Activated T-helper 1 cell treated with Interleukin-2 at 50 U/mL for 16 hours (primary cell): ENCODE results near the gene INS.
"Not testable (repeated sequence)": the region's sequence is repeated elsewhere in the genome, so short reads cannot be mapped to it uniquely, and the experiment has no call there.

Experiments used
- DNase-seq: peaks from one replicate; pipeline ENCODE4 v3.0.0-alpha.2; 2020; ENCODE audit warnings: low read depth

INS gene

GRCh38 chr11:2131371-2132236 is 29.4 kb downstream of the INS start:
- DNase-seq, result no peak

DNA sequence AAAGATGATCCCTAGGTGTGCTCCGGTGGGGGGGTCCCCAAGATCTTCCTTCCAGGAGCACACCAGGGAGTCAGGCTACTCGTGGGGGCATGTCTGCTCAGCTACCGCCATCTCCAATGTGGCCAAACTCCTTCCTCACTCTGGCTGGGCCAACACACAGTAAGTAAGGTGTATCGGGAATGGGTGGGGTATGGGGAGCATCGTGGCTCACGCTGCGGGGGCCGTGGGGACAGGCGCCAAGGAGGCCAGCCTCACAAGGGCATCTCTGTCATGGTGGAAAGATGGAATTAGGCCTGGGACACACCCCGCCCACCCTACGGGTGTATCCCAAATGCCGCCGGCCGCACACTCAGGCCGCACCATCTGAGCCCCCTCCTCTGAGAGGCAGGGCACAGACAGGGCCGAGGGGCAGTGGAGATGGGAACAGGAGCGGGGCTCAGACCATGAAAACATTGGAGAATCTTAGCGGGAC is 30.1 kb downstream of the INS start:
- no peak for DNase-seq

GRCh38 chr11:2129699-2130366 is 31.2 kb downstream of the INS start:
- DNase-seq, result no peak

- DNase-seq, result no peak
Measured at GRCh38 chr11:2129308-2129698, 31.7 kb downstream of the INS start.

- no peak for DNase-seq
Measured at GRCh38 chr11:2128511-2129307, 32.3 kb downstream of the INS start.

- DNase-seq, result no peak
Measured at GRCh38 chr11:2128130-2128510, 32.9 kb downstream of the INS start.

DNA sequence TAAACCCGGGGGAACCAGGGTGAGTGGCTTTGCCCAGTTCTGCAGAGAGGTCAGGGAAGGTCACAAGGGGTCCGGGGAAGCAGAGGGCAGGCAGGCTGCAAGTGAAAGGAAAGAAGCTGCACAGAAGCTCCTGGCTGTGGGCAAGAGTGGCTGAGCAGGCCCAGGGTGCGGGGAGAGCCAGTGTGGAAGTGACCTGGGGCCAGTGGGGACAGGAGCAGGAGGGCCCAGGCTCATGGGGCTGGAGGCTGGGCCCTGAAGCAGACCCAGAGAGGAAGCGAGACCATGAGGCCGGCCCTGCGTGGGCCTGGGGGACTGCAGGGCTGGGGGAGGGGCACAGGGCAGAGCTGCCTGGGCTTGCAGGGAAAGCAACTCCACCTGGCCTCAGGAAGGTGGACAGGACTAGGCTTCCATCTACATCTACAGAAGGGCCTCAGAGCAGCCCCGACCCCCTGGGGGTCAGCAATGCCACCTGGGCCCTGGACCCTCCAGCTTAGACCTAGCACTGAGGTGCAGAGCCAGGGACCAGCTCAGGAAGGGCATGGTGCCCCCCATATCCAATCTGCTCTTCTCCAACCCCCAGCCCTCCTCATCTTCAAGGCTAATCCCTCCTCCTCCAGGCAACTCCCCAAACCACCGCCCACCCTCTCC is 33.4 kb downstream of the INS start:
- no peak for DNase-seq

DNA sequence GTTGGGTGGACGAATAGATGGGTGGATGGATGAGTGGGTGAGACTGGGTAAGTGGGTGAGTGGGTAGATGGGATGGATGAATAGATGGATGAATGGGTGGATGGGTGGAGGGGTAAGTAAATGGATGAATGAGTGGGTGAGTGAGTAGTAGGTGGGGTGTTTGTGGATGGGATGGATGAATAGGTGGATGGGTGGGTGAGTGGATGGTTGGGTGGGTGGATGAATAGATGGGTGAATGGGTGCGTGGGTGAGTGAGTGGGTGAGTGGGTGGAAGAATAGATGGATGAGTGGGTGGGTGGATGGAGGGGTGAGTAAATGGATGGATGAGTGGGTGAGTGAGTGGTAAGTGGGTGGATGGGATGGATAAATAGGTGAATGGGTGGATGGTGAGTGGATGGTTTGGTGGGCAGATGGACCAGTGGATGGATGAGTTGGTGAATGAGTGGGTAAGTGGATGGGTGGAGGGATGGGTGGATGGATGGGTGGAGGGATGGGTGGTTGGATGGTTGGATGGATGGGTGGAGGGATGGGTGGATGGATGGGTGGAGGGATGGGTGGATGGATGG is 34.4 kb downstream of the INS start:
- DNase-seq, result no peak

DNA sequence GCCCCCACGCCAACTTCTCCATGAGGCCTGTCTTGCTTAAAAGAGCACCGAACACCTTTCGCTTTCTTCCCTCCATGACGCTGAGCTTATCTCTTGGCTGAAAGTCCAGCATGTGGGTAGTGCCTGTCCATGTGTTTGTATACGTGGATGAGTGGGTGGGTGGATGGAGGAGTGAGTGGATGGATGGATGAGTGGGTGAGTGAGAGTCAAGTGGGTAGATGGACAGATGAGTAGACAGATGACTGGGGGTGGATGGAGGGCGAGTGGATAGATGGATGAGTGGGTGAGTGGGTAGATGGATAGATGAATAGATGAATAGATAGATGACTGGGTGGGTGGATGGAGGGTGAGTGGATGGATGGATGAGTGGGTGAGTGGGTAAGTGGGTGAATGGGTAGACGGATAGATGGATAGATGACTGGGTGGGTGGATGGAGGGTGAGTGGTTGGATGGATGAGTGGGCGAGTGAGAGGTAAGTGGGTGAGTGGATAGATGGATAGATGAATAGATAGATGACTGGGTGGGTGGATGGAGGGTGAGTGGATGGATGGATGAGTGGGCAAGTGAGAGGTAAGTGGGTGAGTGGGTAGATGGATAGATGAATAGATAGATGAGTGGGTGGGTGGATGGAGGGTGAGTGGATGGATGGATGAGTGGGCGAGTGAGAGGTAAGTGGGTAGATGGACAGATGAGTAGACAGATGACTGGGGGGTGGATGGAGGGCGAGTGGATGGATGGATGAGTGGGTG is 36.1 kb downstream of the INS start:
- not testable (repeated sequence) for DNase-seq

DNA sequence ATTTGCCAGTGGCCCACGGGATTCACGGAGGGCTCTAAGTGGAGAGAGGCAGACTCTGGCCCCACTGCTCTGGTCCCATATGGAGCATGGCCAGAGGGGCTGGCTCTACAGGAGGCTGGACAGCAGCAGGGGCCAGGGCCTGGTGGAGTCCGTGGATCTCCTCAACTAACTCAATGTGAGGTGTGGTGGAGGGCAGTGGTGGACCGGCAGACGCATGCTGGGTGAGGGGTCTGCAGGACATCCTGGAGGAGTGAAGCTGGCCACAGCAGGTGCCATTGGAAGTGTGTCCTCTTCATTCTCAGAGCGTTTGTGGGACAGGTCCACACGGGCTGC is 37.4 kb downstream of the INS start:
- no peak for DNase-seq

GRCh38 chr11:2122907-2123627 is 37.9 kb downstream of the INS start:
- no peak for DNase-seq

DNA sequence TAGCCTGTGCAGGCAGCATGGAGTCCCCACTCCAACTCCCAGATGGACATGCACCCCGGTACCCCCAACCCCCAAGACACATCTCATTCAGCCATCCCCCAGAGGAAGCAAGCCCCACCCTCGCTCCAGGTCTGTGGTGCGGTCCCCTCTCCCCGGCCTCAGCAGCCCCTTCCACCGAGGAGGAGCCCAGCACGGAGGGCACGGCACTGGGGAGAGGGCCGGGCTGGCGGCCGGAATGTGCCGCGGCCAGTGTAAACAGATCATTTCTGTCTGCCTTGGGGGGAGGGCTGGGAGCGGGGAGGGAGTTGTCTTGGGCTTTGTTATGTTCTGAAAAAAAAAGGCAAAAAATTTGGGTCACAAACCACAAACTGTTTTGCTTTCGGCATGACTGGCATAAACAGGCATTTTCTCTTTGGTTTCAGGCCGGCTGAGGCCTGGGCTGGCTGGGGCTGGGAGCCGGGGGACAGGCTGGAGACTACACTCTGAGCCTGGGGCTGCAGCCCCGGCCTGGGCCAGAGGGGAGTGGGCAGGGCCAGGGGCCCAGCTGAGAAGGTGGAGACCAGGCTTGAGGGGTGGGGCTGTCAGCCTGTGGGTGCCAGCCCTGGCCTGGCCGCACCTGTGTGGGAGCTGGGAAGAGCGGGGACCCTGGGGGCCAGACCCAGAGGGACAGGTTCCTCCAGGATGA is 38.6 kb downstream of the INS start:
- DNase-seq, result no peak

DNA sequence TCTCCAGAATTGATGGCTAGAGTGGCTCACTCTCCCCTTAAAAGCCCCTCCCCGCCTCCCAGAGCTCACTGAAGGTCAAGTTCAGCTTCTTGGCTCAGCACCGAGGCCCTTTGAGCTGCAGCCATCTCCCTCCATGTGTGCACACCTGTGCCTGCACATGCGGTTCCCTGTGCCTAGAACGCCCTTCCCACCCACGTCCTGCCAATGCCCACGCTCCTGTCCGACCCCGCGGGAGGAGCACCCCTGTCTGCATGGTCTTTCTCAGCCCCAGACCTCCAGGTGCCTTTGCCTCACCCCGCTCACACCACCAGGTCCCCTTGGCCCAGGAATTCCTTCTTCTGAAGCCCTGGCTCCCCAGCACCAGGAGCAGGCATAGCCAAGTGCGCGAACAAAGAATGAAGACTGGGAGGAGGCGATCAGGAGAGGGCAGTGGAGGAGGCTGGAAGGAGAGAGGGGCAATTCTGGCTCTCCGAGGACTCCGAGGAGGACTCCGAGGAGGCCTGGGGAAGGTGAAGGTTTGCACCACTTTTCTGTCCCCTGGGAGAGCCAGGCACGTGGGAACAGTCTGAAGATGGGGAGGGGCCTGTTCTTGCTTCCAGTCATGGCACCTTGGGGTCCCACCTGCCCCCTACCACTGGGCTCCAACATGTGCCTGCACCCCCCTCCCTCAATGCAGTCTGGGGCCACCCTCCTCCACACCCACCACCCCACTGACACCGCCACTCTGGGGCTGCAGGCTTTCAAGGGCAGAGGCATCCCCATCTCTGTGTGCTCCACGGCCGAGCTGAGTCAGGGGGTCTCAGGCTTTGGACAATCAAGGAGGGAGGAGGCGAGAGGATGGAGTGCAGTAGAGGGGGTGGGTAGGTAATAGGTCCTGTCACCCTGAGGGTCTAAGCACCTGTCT is 39.5 kb downstream of the INS start:
- DNase-seq, result no peak

DNA sequence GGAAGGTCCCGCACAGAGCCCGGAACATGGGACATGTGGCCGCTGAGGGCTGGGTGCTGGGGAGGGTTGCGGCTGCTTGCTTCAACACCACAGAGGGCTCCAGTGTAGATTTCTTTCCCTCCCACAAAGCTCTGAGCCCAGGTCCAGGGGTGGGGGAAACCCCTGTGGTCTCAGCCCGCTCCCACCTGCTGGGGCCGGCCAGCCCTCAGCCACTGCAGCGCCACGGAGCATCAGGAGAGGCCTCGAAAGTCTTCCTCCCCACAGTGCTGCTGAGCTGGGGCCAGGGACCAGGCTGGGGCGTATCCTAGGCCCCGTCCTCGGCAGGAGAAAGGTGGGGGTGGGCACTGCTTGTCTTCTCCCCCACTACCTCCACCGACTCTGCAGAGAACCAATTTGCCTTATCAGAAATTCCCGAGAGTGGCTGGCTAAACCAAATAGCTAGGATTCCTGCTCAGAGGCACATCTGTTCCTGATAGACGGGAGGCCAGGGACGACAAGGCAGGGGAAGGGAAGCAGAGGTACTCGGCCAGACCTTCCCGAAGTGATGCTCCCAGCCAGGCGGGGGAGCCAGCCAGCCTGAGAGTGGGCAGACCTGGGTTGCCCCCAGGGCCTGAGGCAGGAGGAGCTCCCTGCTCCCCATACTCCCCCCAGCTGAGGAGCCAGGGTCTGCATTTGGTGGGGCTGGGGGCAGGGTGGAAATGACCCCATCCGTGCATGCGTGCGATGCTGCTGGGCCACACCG is 40.5 kb downstream of the INS start:
- no peak for DNase-seq

GRCh38 chr11:2118677-2119076 is 42.3 kb downstream of the INS start:
- no peak for DNase-seq

- no peak for DNase-seq
Measured at GRCh38 chr11:2116680-2117079, 44.3 kb downstream of the INS start.

DNA sequence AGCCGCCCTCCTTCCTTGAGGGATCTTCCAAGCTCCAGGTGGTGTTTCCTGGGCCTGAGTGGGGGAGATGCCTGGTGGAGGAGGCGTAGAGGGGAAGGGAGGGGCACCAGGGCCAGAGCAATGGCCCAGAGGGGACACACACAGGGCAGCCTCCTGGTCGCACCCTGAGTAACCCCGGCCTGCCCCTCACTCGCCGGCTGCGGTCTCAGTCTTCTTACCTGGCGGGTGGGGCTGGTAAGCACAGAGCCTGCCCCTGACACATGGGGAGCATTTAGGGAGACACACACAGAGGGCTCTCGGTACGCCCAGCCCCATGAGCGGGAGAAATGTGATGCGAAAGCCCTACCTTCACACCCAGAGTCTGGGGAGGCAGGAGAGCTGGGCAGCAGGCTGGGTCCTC is 45.7 kb downstream of the INS start:
- no peak for DNase-seq
